NK-92 (cell line): ENCODE measurements around the gene ALOX5AP.
"Not testable (repeated sequence)": the region's sequence is repeated elsewhere in the genome, so short reads cannot be mapped to it uniquely, and the experiment has no call there.

Experiments
- DNase-seq: peaks from one replicate; lab custom pipeline; 2025; ENCODE audit not compliant: unreplicated experiment; lab: John Stamatoyannopoulos, UW

Gene ALOX5AP

DNA sequence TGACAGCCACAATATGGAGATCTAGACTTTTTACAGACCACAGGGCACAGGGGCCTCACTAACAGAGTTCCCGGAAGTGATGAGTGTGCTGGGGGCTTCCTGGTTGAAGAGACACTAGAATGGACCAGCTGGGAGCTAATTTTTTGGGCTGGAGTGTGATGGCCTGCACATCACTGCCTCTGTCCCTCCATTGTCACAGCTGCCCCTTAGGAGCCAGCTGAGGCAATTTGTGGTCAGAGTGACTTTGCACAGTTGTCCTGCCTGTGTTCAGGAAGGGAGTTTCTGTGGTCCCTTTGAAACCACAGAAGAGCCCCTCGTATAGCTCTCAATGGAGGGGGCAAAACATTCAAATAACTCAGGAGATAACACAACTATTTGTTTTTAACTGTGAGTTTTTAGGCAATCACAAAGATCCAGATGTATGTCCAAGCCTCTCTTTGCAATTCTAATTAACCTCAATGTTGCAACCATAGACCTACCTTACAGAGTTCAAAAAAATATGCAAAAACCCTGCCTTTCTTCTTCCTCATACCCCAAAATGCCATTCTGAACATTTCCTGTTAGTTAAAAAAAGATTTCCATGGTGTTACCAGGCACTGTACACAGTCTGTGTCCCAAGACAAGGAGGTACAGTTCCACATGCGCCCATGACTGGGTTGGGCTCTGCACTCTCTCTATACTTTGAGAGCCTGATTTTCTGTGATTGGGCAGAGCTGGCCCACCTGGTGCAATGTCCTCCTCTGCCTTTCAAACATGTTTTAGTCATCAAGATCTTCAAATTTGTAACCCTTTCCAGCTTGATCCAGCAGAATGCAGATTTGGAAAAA is 2.4 kb downstream of the ALOX5AP start:
- no peak for DNase-seq

DNA sequence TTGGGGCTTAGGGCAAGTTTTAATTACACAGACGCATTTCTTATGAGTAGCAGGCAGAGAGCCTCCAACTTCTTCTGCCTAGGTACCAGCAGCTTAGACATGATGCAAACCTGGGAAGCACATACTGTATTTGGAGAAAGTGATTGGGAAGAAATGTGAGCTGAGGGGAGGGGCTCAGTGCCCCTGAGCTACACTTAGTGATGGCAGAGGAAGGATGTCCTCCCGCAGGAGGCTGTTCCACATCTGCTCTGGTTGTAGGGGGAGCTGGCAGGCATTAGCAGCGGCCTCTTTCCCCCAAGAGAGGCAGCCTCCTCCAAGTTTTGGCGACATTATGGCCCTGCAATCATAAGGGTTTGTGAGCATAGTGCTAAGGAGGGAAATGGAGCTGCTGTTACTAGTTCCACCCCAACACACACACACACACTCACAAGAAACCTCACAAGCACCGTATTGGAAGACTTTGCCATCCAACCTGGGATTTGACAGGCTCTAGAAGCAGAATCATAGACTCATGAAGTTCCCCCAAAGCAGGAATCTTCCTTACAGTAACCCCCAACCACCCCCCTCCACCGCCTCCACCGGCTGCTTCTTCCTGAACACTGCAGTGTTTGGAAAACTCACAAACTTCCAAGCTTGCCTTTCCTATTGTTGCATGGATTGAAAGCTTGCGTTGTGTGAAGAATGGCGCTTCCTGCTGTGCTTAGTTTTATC is 3.3 kb downstream of the ALOX5AP start:
- no peak for DNase-seq

DNA sequence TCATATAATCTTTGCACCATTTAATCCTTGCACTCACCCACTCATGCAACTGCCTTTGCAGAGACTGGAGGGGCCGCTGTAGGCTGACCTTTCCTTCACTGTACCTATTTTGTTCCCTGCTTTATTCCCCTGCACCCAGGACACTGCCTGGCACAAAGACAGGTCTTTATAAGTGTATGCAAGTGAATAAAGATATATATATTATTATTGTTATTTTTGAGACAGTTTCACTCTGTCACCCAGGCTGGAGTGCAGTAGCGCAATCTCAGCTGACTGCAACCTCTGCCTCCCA is 3.8 kb downstream of the ALOX5AP start:
- DNase-seq = no peak

DNA sequence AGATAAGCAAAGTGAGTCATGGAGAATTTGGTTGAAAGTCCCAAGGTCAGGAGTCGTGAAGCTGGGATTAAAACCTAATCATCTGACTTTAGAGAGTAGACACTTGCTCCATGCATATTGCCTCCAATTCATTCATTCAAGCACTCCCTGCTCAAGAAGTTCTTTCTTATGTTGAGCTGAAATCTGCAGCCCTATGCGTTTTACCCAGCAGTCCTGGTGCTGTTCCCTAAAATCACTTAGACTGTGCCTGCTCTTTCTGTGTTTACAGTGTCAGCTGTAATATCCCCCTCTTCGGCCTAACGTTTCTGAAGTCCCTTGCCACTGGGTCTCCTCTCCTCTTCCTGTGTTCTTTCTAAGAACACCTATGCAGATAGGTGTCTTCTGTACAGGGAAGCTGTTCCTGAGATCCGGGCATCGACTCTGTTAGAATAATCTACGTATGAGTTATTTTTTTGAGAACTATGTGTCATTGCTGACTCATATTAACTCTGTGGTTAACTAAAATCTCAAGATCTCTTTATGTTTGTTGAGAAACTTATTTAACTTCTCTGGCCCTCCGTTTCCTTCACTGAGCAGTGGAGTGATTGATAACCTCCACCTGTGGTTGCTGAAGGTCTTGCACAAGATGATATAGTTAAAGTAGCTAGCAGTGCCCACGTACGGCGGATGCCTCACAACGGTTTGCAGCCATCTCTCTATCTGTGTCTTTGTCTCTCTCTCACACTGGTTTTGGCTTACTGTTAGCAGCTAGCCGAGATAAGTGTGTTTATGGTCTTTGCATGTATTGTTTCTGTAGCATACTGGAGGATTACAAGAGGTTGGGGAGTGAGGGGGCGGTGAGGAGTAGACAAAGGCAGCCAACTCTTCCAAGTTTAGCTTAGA is 4.7 kb downstream of the ALOX5AP start:
- no peak for DNase-seq

DNA sequence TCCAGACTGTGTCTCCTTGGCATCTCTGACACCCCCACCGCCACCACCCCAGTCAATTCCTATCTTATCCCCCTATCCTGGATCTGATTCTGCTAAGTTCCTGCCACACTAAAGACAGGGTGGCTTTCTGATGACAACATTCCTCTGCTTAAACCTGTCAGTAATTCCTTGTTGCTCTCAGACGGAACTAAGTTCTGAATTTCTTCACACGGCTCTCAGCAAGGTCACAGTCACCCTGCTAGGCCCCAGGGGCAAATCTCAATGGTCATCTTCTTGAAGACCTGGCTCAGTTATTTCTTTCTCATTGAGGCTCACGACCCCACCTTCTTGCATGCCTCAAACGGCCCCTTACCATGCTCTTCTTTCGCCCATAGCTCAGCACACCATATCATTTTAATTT is 7.6 kb downstream of the ALOX5AP start:
- DNase-seq = no peak

DNA sequence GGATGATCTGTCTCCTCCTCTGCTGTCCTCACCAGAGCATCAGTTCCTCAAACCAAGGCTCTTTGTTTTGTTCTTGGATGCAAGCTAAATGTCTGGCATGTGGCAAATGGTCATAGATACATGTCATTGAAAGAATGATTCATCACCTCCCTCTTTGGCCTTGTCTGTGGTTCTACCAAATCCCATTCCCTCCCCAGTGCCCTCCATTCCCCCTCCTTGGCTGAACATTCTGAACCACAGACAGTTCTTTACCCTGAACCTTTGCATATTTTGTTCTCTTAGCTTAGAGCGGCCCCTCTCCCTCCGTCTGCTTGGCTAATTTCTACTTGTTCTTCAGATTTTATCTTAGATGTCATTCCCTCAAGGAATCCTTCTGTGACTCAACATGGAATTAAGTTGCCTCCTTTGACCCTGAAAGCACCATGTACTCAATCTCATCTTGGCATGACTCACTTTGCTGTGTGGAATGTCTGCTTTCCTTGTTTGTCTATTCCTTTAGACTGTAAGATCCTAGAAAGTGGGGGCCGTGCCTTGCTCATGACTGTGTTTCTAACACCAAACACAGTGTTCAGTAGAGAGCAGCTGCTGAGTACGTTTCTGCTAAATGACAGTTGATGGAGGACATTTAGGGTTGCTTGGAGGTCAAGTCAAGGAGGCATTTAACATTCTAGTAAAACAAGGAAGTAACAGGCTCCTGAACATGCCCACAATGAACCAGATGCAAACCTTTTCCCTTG is 8.1 kb downstream of the ALOX5AP start:
- no peak for DNase-seq

DNA sequence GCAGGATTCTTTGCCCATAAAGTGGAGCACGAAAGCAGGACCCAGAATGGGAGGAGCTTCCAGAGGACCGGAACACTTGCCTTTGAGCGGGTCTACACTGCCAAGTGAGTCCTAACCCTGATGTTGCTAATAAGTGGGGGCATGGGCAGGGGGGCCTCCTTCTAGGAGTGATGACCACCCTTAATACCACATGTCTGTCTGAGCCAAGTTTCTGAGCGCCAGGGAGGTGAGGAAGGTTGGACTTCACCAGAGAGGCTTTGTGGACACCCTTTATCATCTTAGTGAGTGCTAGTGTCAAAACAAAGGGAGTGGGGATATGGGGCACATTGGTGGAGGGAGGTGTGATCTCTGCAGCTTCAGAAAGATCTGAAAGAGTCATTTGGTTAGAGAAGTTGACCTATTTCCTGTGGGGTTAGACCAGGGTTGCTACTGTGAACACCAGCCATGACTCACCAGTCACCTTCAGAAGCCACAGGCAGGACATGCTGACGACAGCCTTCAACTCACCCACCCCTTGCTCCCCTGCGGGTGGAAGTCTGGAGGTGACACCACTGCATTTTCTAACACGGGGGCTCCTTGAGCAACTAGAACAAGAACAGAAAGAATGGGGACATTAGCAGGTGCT is 8.8 kb downstream of the ALOX5AP start:
- DNase-seq = no peak

DNA sequence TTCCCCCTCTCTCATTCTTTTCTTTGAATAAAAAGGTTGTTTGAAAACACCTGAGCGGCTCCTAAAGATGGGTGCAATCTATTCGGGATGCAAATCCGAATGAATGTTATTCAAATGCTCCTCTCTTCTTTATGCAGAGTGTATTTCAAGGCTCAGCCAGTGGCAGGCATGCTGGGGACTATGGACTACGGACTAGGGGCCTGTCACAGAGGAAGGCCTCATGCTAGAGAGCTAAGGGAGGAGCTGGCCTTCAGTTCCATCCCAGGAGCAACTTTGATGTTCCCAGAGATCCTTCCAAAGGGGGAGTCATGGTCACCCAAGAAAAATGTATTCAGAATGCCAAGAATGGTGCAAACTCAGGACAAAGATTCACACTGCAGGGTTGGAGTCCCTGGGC is 9.3 kb downstream of the ALOX5AP start:
- no peak for DNase-seq

DNA sequence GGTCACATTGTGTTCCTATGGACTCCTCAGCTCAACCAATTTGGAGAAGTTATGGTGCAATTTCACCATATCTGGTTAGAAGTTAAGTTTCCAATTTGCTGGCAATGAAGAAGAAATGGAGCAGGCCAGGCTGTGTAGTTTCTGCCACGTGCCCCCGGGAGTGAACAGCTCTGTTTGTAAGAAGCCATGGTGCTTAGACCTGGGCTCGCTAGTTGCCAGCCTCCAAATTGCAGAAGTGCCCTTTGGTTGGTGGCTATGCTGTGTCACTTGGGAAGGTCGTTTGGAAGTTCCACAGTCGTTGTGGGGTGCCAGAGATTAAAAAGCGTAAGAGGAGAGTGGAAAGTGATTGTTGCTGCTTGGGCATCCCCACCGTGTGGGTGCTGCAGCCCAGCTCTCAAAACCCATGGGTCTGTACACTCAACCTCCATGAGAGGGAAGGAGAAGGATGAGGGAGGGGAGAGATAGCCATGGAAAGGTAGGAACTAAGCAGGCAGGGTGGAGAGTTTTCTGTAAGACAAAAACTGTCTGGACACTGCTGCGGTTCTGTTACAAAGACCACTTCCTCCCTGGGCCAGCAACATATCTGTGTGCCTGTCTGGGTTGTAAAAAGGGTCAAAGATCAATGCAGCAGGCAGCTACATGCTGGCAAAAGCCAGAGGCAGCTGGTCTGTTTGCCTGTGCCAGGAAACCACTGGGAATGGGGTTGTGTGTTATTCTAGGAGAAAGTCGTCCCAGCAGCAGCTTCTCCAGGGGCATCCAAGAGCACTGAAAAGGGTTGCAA is 10.8 kb downstream of the ALOX5AP start:
- DNase-seq = no peak

DNA sequence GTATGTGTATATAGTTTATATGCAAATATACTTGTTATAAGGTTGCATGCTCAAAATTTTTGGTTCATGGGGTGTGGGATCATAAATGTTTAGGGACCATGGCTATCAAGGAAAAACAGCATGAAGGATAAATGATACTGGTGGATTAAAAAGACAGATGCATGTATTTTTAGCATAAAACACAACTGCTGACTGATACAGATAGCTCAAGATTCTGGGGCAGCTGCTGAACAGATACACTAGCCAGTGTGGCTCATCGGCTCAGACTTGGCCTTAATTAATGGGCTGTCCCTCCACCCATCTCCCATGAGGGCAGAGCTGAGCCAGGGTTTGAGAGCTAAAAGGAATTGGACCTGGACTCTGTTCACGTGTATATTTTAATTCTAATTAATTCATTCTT is 11.4 kb downstream of the ALOX5AP start:
- DNase-seq = no peak

DNA sequence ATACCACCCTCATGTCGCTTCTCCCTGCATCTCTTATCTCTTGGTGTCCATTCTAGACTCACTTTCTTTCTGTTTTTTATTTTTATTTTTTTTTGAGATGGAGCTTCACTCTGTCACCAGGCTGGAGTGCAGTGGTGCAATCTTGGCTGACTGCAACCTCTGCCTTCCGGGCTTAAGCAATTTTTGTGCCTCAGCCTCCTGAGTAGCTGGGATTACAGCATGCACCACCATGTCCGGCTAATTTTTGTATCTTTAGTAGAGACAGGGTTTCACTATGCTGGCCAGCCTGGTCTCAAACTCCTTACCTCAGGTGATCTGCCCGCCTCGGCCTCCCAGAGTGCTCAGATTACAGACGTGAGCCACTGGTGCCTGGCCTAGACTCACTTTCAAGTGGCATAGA is 12.5 kb downstream of the ALOX5AP start:
- not testable (repeated sequence) for DNase-seq

DNA sequence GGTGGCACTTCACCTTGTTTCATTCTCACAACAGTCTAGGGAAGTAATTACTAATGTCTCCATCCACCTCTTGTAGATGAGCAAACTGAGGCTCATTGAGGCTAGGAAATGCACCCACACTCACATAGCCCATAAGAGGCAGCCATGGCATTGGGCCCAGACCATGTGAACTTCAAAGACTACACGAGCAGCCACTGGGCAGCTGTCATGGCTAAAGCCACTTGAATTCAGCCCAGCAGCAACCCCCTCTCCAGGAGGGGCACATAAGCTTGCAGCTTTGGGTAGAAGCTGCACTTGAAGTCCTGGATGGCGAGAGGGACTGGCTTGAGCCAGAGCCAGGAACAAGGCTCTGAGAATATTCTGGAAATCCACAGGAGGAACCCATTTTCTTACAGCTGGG is 13.4 kb downstream of the ALOX5AP start:
- DNase-seq = no peak

DNA sequence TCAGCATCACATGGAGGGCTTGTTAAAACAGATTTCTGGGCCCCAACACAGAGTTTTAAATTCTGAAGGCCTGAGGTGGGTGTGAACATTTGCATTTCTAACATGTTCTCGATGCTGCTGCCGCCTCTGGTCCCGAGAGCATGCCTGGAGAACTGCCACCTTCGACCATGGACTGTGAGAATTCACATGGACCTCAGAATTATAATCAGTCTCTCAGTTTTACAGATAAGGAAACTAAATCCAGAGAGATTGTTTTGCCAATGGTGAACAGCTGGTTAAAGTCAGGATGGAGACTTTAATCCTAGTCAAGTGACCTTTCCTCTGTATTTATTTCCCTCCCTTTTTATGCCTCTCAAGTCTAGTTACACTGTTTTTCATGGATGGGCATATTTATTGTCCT is 14.7 kb downstream of the ALOX5AP start:
- no peak for DNase-seq

DNA sequence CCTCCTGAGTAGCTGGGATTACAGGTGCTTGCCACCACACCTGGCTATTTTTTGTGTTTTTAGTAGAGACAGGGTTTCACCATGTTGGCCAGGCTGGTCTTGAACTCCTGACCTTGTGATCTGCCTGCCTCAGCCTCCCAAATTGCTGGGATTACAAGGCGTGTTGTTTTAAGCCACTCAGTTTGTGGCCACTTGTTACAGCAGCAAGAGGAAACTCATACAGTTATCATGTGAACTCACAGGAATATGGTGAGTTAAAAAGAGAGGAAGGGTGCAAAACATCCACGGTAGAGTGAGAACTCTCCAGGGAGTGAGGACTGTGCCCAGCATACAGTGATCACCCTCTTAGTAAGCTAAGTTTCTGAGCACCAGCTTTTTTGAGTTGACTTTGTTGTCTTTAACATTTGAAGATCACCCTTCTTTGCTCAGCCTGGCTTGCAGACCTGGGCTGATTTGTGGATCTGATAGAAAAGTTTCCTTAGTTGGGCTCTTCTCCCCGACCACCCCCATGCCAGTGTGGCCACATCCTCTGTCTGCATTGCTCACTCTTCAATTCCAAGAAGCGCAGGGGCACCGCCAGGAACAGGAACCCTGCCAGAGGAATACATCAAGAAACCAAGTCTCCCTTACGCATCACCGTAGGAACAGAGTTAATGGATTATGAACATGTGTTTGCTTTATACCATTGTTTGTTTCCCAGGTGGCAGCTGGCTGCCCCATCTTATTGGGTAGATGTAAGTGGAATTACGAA is 16.0 kb downstream of the ALOX5AP start:
- no peak for DNase-seq

DNA sequence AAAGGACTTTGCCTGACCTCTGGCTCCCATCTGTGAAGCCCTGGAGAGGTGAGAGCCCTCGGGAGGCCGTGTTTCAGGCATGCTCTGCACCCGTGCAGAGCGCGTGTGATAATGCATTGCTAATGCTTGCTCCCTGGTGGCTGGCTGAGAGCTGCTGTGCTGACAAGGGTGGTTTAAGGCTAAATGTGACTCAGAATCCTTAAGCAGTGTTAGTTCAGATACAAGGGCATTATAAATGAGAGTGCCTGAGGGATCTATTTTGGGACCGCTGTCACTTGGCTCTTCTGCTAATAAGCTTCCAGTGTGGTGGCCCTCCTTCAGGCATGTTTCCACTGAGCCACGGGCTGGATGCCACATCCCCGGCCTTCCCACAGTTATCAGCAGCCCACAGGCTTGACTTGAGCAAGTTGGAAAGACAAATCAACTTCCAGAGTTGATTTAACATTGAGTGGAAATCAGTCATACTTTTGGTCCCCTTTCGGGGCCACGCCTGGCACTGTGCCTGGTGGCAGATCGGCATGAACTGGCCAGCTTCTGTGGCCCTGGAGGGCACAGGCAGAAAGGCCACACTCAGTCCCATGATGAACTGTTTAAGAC is 17.0 kb downstream of the ALOX5AP start:
- DNase-seq = no peak

DNA sequence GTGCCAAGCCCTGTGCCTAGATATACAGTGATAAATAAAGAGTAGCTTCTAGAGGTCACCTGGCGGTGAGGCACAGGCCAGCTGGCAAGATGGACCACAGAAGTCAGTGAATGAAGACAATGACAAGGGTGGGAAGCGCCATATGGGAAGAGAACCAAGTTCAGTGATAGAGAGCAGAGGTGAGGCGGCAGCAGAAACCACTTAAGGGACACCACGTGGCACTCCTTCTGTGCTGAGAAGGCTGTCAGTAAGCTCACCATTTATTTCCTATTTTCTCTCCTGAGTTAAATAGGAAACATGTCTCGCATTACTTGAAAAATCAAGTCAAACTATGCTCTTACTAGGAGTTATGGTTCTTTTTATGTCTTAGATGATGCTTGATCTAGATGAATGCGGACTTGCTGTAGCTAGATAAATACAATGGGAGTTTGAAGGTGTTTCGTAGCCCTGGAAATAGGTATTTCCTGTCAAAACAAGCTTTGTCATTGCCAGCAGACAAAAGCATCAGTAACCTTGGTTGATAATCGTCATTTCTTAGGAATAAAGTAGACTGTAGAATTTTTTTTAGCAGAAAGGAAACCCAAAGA is 17.8 kb downstream of the ALOX5AP start:
- no peak for DNase-seq

DNA sequence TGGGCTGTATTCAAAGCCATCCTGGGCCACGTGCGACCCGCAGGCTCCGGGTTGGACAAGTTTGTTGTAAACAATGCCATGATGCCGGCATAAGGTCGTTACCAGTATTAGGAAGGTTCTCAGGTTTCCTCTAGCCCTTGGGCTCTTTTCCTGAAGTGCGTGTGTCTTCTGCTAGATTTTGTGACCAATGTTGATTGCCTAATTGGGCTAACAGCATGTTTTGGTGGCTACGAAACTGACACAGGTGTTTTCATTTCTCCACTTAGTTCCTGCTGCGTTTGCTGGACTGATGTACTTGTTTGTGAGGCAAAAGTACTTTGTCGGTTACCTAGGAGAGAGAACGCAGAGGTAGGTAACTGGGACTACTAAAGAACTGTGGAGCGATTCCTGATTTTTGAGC is 20.3 kb downstream of the ALOX5AP start:
- no peak for DNase-seq

DNA sequence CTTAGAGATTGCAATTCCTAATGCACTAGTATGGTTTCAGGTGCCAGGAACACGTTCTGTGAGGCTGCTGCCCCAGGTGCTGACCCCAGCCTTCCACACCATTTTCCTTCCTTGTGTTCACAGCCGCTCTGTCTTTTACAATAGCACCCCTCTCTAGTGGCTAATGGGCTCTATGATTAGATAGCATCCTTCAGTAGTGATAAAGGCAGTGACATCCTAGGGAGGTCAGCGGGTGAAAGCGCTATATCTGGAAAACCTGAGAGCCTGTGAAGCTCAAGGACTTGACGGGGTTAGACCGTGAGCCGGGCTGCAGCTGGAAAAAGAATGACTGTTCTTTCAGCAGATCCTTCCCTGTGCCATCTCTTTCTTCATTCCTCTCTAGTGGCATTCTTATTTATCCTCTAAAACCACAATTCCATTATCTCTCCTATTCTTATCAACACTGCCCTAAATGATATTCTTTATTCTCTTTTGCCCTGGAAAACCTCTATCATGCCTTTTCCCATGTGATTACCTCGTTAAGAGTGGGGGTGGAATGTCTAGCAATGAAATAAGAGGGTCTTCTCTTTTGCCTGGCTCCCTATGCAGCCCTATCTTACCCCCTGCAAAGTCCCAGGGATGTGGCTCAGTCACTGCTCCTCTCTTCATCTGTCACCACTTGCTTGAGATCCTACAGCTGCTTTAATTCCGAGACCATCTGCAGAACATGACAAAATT is 21.8 kb downstream of the ALOX5AP start:
- no peak for DNase-seq
